Activated naive CD4-positive, alpha-beta T cell treated with anti-CD3 and anti-CD28 coated beads for 36 hours (primary cell): ENCODE measurements around the gene ECSCR. TPM values are rescaled to one million over a fixed set of nuclear protein-coding genes. Genes with fewer than 3 reads are reported as not detected.
"Not testable (repeated sequence)": the region's sequence is repeated elsewhere in the genome, so short reads cannot be mapped to it uniquely, and the experiment has no call there.

Experiments
- CTCF ChIA-PET: fragments of 350-600 bp; sonication (Branson Sonifier 250); formaldehyde crosslinking; loops from one replicate; lab custom pipeline; 2021; ENCODE audit warnings: antibody characterized with exemption; lab: Charles Lee
- DNase-seq: peaks from one replicate; pipeline ENCODE4 v3.0.0-alpha.2; 2020
- H3K27ac Mint-ChIP-seq: one replicate; pipeline ENCODE4 v1.8.0; 2021; ENCODE audit warnings: mild to moderate bottlenecking, mixed read lengths
- H3K27me3 Mint-ChIP-seq: one replicate; pipeline ENCODE4 v1.8.0; 2021; ENCODE audit warnings: low read depth, mixed read lengths
- H3K36me3 Mint-ChIP-seq: one replicate; pipeline ENCODE4 v1.8.0; 2021; ENCODE audit warnings: low read depth, mixed read lengths
- H3K4me1 Mint-ChIP-seq: one replicate; pipeline ENCODE4 v1.8.0; 2021; ENCODE audit warnings: low read depth, mixed read lengths
- H3K4me3 Mint-ChIP-seq: one replicate; pipeline ENCODE4 v1.8.0; 2021; ENCODE audit warnings: mild to moderate bottlenecking, moderate library complexity, mixed read lengths
- H3K9me3 Mint-ChIP-seq: one replicate; pipeline ENCODE4 v1.8.0; 2021; ENCODE audit warnings: mixed read lengths
- intact Hi-C: fragments of 100-400 bp; cut with micrococcal nuclease; formaldehyde crosslinking; loops from one replicate; pipeline ENCODE4 v1.15.1; 2023
- total RNA-seq, 2 experiments: library from RNA; stranded (reverse); gene quantifications; one replicate each; pipeline ENCODE4 v1.2.3, GENCODE V29; 2021

Gene ECSCR, protein sequence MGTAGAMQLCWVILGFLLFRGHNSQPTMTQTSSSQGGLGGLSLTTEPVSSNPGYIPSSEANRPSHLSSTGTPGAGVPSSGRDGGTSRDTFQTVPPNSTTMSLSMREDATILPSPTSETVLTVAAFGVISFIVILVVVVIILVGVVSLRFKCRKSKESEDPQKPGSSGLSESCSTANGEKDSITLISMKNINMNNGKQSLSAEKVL
- under 1 TPM; 0.74 to 0.81 TPM for total RNA-seq

DNA sequence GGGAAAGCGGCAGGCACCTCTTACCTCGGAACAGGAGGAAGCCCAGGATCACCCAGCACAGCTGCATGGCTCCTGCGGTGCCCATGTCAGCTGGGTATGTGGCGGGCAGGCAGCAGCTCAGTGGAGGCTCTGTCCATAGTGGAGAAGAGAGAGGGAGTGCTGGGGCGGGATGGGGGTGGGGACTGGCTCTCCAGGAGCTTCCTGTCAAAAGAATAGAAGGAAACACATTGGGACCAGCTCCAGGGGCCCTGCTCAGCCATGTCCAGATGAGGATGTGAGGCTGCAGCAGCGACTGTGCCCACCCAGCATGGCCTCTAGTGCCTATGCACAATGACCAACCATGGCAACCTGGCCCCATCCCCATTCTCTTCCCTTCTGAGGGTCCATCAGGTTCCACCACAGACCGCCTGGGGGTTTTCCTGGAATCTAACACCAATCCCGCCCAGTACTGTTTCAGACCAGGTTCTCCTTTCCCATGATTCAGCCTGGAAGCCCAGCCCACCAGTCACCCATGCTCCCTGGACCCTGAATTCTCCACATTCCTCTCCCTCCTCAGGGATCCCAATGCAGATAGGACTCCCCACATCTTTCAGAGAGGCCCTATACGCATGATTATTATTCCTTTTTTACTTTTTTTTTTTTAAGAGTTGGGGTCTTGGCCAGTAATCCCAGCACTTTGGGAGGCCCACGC, at the start of gene ECSCR:
TSS of gene ECSCR (minus strand) at position 158 of the 691 bp plus-strand sequence. CDS start at position 85, 73 bp downstream.
- H3K4me1 Mint-ChIP-seq: peaks cover 34% of the 10 kb centered on the region
- no peak within 1 kb of the TSS for H3K4me3 Mint-ChIP-seq
- DNase-seq: no peak
- H3K36me3 Mint-ChIP-seq: no peaks in the 10 kb centered on the region
- intact Hi-C loops: no loop called here
- CTCF ChIA-PET: interaction anchor here (0.6 to 0.9 kb wide), 2 partner anchors 33 to 49 kb away, joined by 3 to 5 read pairs; no protein-coding TSS in a partner anchor
- H3K27ac Mint-ChIP-seq: no peak within 1 kb of the TSS
- no peaks in the 10 kb centered on the region for H3K27me3 Mint-ChIP-seq
- H3K9me3 Mint-ChIP-seq: no peaks in the 10 kb centered on the region

DNA sequence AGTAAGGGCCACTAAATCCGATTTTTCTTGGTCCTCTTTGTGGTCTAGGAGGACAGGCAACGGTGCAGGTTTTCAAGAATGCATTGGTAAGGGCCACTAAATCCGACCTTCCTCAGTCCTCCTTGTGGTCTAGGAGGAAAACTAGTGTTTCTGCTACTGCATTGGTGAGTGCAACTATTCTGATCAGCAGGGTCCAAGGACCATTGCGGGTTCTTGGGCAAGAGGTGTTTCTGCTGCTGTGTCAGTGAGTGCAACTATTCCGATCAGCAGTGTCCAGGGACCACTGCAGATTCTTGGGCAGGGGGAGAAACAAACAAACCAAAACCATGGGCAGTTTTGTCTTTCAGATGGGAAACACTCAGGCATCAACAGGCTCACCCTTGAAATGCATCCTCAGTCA, 42.2 kb upstream of the ECSCR start:
- CTCF ChIA-PET: interaction anchor here (1.3 kb wide), 1 partner anchor 13 kb away, joined by 3 read pairs; no protein-coding TSS in a partner anchor
- intact Hi-C loops, H3K27ac Mint-ChIP-seq, H3K4me3 Mint-ChIP-seq, H3K27me3 Mint-ChIP-seq, H3K36me3 Mint-ChIP-seq, DNase-seq, H3K9me3 Mint-ChIP-seq: not testable (repeated sequence)
- peaks cover 13% of the 10 kb centered on the region for H3K4me1 Mint-ChIP-seq

DNA sequence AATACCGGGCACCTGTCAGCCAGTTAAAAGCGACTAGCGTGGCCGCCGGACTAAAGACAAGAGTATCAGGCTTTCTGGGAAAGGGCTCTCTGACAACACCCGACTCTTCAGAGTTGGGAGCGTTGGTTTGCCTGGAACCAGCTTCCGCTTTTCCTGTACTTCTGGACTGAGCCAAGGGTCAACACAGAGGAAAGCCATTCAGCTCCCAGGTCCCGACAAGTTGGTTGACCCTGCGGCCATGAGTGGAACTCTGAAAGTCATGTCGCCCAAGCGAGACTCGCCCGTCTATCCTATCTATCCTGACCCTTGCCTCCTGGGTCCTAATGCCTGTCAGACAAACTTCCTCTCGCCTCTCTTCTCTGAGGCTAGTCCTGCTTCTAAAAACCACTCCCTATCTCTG, 41.3 kb upstream of the ECSCR start:
- CTCF ChIA-PET, intact Hi-C loops, H3K4me3 Mint-ChIP-seq, H3K9me3 Mint-ChIP-seq, H3K27me3 Mint-ChIP-seq, DNase-seq, H3K36me3 Mint-ChIP-seq, H3K4me1 Mint-ChIP-seq, H3K27ac Mint-ChIP-seq: not testable (repeated sequence)

DNA sequence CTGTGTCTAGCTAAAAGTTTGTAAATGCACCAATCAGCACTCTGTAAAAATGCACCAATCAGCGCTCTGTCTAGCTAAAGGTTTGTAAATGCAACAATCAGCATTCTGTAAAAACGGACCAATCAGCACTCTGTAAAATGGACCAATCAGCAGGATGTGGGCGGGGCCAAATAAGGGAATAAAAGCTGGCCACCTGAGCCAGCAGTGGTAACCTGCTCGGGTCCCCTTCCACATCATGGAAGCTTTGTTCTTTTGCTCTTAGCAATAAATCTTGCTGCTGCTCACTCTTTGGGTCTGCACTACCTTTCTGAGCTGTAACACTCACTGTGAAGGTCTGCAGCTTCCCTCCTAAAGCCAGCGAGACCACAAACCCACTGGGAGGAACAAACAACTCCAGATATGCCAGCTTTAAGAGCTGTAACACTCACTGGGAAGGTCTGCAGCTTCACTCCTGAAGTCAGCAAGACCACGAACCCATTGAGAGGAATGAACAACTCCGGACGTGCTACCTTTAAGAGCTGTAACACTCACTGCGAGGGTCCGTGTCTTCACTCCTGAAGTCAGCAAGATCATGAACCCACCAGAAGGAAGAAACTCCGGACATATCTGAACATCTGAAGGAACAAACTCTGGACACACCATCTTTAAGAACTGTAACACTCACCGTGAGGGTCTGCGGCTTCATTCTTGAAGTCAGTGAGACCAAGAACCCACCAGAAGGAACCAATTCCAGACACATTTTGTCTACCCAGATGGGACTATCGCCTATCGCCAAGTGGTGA, 40.7 kb upstream of the ECSCR start:
- H3K4me3 Mint-ChIP-seq, H3K4me1 Mint-ChIP-seq, H3K27ac Mint-ChIP-seq: not testable (repeated sequence)

DNA sequence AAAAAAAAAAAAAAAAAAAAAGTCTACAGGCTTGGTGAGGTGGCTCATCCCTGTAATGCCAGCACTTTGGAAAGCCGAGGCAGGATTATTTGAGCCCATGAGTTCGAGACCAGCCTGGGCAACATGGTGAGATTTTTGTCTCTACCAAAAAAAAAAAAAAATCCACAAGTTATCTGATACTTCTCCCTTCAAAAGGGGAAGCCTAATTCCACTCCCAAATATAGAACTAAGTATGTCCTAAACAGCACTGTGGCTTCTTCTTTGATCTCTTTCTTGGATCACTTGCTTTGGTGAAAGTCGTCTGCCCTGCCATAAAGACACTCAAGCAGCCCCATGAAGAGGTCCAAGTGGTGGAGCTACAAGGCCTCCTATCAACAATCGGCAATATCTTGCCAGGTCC, 38.8 kb upstream of the ECSCR start:
- Mint-ChIP-seq H3K4me1 (no peaks in the 10 kb centered on the region), H3K27me3 (no peaks in the 10 kb centered on the region), H3K27ac (no peak overlapping the region), H3K9me3 (no peaks in the 10 kb centered on the region), H3K36me3 (no peaks in the 10 kb centered on the region), H3K4me3 (no peak overlapping the region)
- CTCF ChIA-PET: no interaction called here
- DNase-seq: no peak
- intact Hi-C loops: no loop called here

More for the DNA sequence above, 40.7 kb upstream of the ECSCR start:
- H3K36me3 Mint-ChIP-seq, H3K9me3 Mint-ChIP-seq, intact Hi-C loops, H3K27me3 Mint-ChIP-seq, DNase-seq: not testable (repeated sequence)
- CTCF ChIA-PET: interaction anchor here (0.6 to 1.1 kb wide), 2 partner anchors 10 to 167 kb away, joined by 3 read pairs; no protein-coding TSS in a partner anchor

DNA sequence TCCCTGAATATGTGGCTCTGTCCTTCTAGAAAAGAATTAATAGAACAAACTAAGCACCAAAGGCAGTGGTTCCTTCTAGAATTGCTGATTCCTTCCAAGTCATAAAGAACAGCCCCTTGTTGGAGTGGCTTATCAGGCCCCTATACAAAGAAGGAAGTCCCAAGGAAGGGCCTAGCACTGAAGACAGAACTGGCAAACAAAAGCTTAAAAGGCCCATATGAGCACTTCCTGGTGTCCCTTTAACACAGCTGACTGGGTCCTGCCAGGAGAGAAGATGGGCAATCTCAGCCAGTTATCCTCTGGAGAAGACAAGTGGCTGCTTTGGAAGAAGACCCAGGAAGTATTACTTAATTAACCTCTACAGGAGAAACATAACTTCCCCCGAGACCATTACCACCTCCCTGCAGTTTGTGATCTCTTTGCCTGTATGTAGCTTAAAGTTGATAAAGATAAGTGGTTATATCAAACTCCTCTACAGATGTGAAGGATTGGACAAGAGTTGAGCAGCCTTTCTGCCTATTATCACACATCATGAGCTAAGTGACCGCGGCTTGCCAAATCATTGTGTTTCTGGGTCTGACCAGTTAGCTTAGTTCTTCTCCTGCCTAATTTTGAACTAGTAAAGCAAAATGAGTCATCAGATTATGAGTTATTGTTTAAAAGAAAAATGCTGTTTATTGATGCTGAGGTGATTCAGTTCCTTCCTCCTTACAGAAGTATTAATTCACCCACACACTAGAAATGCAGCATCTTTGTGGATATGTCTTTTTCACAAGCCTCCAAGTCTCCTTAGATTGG, 33.3 kb upstream of the ECSCR start:
- H3K4me3 Mint-ChIP-seq: no peak overlapping the region
- intact Hi-C loops: no loop called here
- peak; percentile 46 for DNase-seq
- no peaks in the 10 kb centered on the region for H3K36me3 Mint-ChIP-seq
- no peaks in the 10 kb centered on the region for H3K27me3 Mint-ChIP-seq
- CTCF ChIA-PET: interaction anchor here (0.7 to 6.0 kb wide), 6 partner anchors 14 to 73 kb away, joined by 3 to 28 read pairs (median 4); partner anchors contain the start of gene STING1
- H3K4me1 Mint-ChIP-seq: peaks cover 23% of the 10 kb centered on the region
- no peaks in the 10 kb centered on the region for H3K9me3 Mint-ChIP-seq
- H3K27ac Mint-ChIP-seq: no peak overlapping the region

DNA sequence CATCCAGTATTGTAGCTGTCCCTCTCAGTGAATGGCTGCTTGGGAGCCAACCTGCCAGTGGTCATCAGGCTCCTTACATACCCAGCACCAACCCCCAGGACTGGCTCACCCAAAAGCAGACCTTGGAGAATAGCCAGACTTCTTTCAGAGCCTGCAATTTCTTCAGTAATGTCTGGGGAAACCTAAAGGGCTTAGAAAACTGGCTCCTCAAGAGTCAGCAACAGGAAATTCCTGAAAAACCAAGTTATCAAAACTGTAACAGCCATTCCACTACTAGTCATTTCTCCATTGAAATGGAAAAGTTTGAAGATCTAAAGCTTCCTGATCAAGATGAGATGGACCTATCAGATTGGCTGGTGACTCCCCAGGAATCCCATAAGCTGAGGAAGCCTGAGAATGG, 32.3 kb upstream of the ECSCR start:
- H3K9me3 Mint-ChIP-seq: no peaks in the 10 kb centered on the region
- H3K4me3 Mint-ChIP-seq: no peak overlapping the region
- no peaks in the 10 kb centered on the region for H3K27me3 Mint-ChIP-seq
- DNase-seq: no peak
- no peaks in the 10 kb centered on the region for H3K36me3 Mint-ChIP-seq
- intact Hi-C loops: no loop called here
- CTCF ChIA-PET: interaction anchor here (0.7 to 6.0 kb wide), 6 partner anchors 11 to 72 kb away, joined by 3 to 28 read pairs (median 4); partner anchors contain the start of gene STING1
- no peak overlapping the region for H3K27ac Mint-ChIP-seq
- peaks cover 23% of the 10 kb centered on the region for H3K4me1 Mint-ChIP-seq

DNA sequence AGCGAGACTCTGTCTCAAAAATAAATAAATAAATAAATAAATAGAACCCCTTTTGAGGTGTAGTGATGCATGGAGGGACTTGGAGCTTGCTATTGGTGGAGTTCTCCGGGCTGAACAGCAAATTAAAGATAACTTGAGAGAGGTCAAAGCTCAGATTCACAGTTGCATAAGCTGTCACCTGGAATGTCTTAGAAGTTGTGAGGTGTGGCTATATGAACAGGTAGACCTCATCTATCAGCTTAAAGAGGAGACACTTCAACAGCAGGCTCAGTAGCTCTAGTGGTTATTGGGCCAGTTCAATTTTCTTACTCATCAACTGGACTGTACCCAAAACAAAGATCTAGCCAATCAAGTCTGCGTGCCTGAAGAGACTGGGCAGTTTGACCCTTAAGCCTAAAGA, 31.7 kb upstream of the ECSCR start:
- CTCF ChIA-PET: interaction anchor here (0.6 to 6.0 kb wide), 5 partner anchors 11 to 1012 kb away, joined by 3 to 28 read pairs (median 4); partner anchors contain the start of gene STING1
- Mint-ChIP-seq H3K4me1 (peaks cover 23% of the 10 kb centered on the region), H3K36me3 (no peaks in the 10 kb centered on the region), H3K9me3 (no peaks in the 10 kb centered on the region), H3K4me3 (no peak overlapping the region), H3K27ac (no peak overlapping the region), H3K27me3 (no peaks in the 10 kb centered on the region)
- intact Hi-C loops: no loop called here
- no peak for DNase-seq

DNA sequence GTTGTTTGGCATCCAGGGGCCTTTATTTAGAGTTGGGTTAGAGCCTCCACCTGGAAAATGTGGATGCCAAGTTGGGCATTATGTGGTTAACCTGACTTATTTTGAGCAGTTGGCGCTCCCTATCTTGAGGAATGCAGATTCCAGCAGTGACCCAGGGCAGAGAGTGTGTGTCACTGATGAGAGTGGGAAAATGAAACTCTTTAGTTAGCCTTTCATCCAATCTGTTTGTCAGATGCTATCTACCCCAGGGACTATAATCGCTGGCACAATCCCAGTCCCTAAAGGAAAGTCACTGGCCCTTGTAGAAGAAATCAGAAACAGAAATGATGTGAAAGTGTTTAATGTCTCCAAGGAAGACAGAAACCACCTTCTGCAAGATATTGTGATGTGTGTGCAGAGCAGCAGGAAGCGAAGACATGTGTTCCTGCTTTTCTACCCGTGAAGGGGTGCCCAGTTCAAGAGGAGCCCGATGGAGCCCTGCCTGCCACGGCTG, 30.2 kb upstream of the ECSCR start:
- Mint-ChIP-seq H3K27me3 (no peaks in the 10 kb centered on the region), H3K36me3 (no peaks in the 10 kb centered on the region), H3K27ac (no peak overlapping the region), H3K4me1 (peaks cover 30% of the 10 kb centered on the region), H3K4me3 (peak overlapping the region; percentile 23), H3K9me3 (no peaks in the 10 kb centered on the region)
- intact Hi-C loops: no loop called here
- CTCF ChIA-PET: interaction anchor here (0.5 to 1.3 kb wide), 3 partner anchors 37 to 73 kb away, joined by 3 to 4 read pairs (median 3); no protein-coding TSS in a partner anchor
- DNase-seq: no peak

DNA sequence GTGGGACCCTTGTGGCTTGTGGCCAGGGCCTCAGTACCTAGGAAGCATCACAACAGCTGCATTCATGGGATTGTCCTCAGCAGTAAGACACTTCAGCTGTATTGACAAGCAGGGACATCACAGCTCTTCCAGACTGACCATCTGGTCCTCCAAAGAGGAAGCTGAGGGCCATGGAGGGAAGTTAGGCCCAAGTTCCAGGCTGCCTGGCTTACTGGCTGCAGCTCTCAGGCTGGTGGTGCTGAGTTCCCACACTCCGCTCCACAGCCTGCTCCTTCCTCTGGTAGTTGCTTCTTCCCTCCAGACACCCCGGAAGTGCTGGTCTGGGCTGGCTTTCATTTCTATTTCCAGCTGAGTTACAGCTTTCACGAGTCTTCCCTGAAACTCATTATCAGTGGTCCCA, 25.7 kb upstream of the ECSCR start:
- Mint-ChIP-seq H3K4me3 (no peak overlapping the region), H3K9me3 (no peaks in the 10 kb centered on the region), H3K4me1 (peaks cover 27% of the 10 kb centered on the region), H3K27ac (no peak overlapping the region), H3K27me3 (no peaks in the 10 kb centered on the region), H3K36me3 (no peaks in the 10 kb centered on the region)
- intact Hi-C loops: no loop called here
- no peak for DNase-seq
- CTCF ChIA-PET: interaction anchor here (0.6 kb wide), 2 partner anchors 29 to 38 kb away, joined by 3 read pairs; no protein-coding TSS in a partner anchor

DNA sequence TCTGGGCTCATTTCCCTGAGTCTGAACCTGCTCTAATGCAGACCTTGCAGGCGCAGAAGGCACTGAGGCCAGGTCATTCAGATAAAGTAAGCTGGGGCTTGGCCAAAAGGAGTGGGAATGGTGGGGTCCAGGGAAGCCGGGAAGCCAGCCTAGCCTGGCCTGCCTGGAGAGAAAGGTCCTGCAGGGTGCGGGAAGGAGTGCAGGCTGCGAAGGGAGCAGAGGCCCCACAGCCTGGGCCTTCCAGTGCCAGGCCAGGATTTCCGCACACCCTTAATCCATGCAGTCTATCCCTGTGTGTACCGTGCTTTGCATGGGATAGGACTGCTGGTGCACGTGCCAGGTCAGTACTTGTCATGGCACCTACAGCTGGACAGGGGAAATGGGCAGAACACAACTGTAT, 23.7 kb upstream of the ECSCR start:
- H3K9me3 Mint-ChIP-seq: no peaks in the 10 kb centered on the region
- no peak overlapping the region for H3K4me3 Mint-ChIP-seq
- no peak for DNase-seq
- H3K4me1 Mint-ChIP-seq: peaks cover 25% of the 10 kb centered on the region
- H3K27ac Mint-ChIP-seq: no peak overlapping the region
- intact Hi-C loops: no loop called here
- no peaks in the 10 kb centered on the region for H3K27me3 Mint-ChIP-seq
- peaks cover 6% of the 10 kb centered on the region for H3K36me3 Mint-ChIP-seq
- CTCF ChIA-PET: interaction anchor here (0.9 kb wide), 1 partner anchor 26 kb away, joined by 4 read pairs; no protein-coding TSS in a partner anchor
